IMR-90 (cell line): ENCODE results near the gene WDR70. TPM values are rescaled to one million over a fixed set of nuclear protein-coding genes. Genes with fewer than 3 reads are reported as not detected.
"Not testable (repeated sequence)": the region's sequence is repeated elsewhere in the genome, so short reads cannot be mapped to it uniquely, and the experiment has no call there.

Experiments used
- ATAC-seq: fragments of 200-7000 bp; cut with Tn5 transposase; 2 replicates; pipeline ENCODE4 v1.9.1; 2020; ENCODE audit warnings: low read depth, mild to moderate bottlenecking, moderate library complexity
- BruUV-seq: library from RNA; stranded (reverse); fragments of 400-500 nt; replicated peaks from 2 replicates; lab custom pipeline; 2021; lab: Mats Ljungman, UMichigan
- CTCF ChIA-PET: fragments of 300-600 bp; formaldehyde crosslinking; extraction: SDS; loops from one replicate; lab custom pipeline; 2021; ENCODE audit warnings: antibody characterized with exemption; lab: Yijun Ruan, JAX
- POLR2A ChIA-PET: fragments of 300-600 bp; sonication (Branson Sonifier 250); formaldehyde crosslinking; loops from one replicate; lab custom pipeline; 2022; ENCODE audit warnings: antibody characterized with exemption; ENCODE audit not compliant: unreplicated experiment; lab: Charles Lee
- DNase-seq: peaks from one replicate; pipeline ENCODE4 v3.0.0; 2013
- H2AFZ ChIP-seq: replicated peaks from 2 replicates; pipeline ENCODE3; 2013; ENCODE audit warnings: low read length, mild to moderate bottlenecking; ENCODE audit not compliant: poor library complexity
- H2AK5ac ChIP-seq: 2 replicates; pipeline ENCODE4 v1.6.1; 2013; ENCODE audit warnings: low read depth, low read length, inconsistent platforms
- H2AK9ac ChIP-seq: replicated peaks from 2 replicates; pipeline ENCODE3; 2013; ENCODE audit warnings: mild to moderate bottlenecking, low read depth, low read length, moderate library complexity; ENCODE audit not compliant: poor library complexity
- H2BK120ac ChIP-seq: 2 replicates; pipeline ENCODE4 v1.6.1; 2013; ENCODE audit warnings: low read depth, low read length, inconsistent platforms
- H2BK15ac ChIP-seq: 3 replicates; pipeline ENCODE4 v1.6.1; 2013; ENCODE audit warnings: low read depth, low read length, inconsistent platforms
- H2BK20ac ChIP-seq: 2 replicates; pipeline ENCODE4 v1.6.1; 2013; ENCODE audit warnings: low read depth, mild to moderate bottlenecking, inconsistent platforms, low read length, moderate library complexity
- H2BK5ac ChIP-seq: 2 replicates; pipeline ENCODE4 v1.6.1; 2013; ENCODE audit warnings: mild to moderate bottlenecking, low read depth, low read length, inconsistent platforms; ENCODE audit not compliant: poor library complexity, severe bottlenecking
- H3K14ac ChIP-seq: replicated peaks from 2 replicates; pipeline ENCODE4 v1.6.1; 2013; ENCODE audit warnings: low read depth, low read length, inconsistent platforms
- H3K18ac ChIP-seq: 2 replicates; pipeline ENCODE4 v1.6.1; 2013; ENCODE audit warnings: low read depth, low read length, control low read depth
- H3K23ac ChIP-seq: 2 replicates; pipeline ENCODE4 v1.6.1; 2013; ENCODE audit warnings: low read depth, low read length, inconsistent platforms
- H3K27ac ChIP-seq: 2 replicates; pipeline ENCODE4 v1.5.1; 2013; ENCODE audit warnings: mild to moderate bottlenecking, control low read depth, low read length; ENCODE audit not compliant: insufficient read depth
- H3K27me3 ChIP-seq: 2 replicates; pipeline ENCODE4 v1.6.1; 2013; ENCODE audit warnings: low read length; ENCODE audit not compliant: control insufficient read depth, insufficient read depth
- H3K36me3 ChIP-seq: 2 replicates; pipeline ENCODE4 v1.6.1; 2013; ENCODE audit warnings: low read length, mixed read lengths; ENCODE audit not compliant: control insufficient read depth, insufficient read depth
- H3K4ac ChIP-seq: 2 replicates; pipeline ENCODE4 v1.6.1; 2013; ENCODE audit warnings: low read depth, low read length, inconsistent platforms
- H3K4me1 ChIP-seq: 2 replicates; pipeline ENCODE4 v1.6.1; 2013; ENCODE audit warnings: low read length, mixed read lengths; ENCODE audit not compliant: control insufficient read depth, insufficient read depth
- H3K4me2 ChIP-seq: 2 replicates; pipeline ENCODE4 v1.6.1; 2013; ENCODE audit warnings: low read depth, mild to moderate bottlenecking, control low read depth, low read length, moderate library complexity
- H3K4me3 ChIP-seq: 2 replicates; pipeline ENCODE4 v1.5.1; 2013; ENCODE audit warnings: low read depth, mild to moderate bottlenecking, control low read depth, low read length, moderate library complexity; ENCODE audit not compliant: insufficient read depth
- H3K56ac ChIP-seq: 2 replicates; pipeline ENCODE4 v1.6.1; 2013; ENCODE audit warnings: low read length, inconsistent platforms; ENCODE audit not compliant: insufficient read depth; ENCODE audit errors: extremely low read depth
- H3K79me1 ChIP-seq, 2 experiments: 2 replicates each; pipeline ENCODE4 v1.6.1; 2013; ENCODE audit warnings: low read length in 2 of 2, inconsistent platforms in 1 of 2, low read depth in 1 of 2
- H3K9ac ChIP-seq: 2 replicates; pipeline ENCODE4 v1.6.1; 2013; ENCODE audit warnings: low read depth, low read length, control low read depth
- H3K9me1 ChIP-seq: 2 replicates; pipeline ENCODE4 v1.6.1; 2013; ENCODE audit warnings: low read length, inconsistent platforms; ENCODE audit not compliant: insufficient read depth
- H3K9me3 ChIP-seq: 2 replicates; pipeline ENCODE4 v1.6.1; 2013; ENCODE audit warnings: low read length; ENCODE audit not compliant: control insufficient read depth, insufficient read depth
- H4K20me1 ChIP-seq: 2 replicates; pipeline ENCODE4 v1.6.1; 2013; ENCODE audit warnings: low read length, inconsistent platforms; ENCODE audit not compliant: insufficient read depth
- H4K5ac ChIP-seq: 2 replicates; pipeline ENCODE4 v1.6.1; 2013; ENCODE audit warnings: mild to moderate bottlenecking, low read depth, low read length, control low read depth
- H4K8ac ChIP-seq, 2 experiments: 2 replicates each; pipeline ENCODE4 v1.6.1; 2013; ENCODE audit warnings: low read depth in 2 of 2, low read length in 2 of 2, control low read depth in 1 of 2, inconsistent platforms in 1 of 2
- H4K91ac ChIP-seq: 2 replicates; pipeline ENCODE4 v1.6.1; 2013; ENCODE audit warnings: low read depth, low read length, inconsistent platforms; ENCODE audit not compliant: insufficient read depth
- WGBS, 2 experiments: methylation state at CpG; one replicate each; pipeline versions ENCODE4 v1.1.5 to v1.1.7; 2013; ENCODE audit warnings: missing lambda C conversion rate in 2 of 2; ENCODE audit not compliant: insufficient read length in 1 of 2; ENCODE audit errors: extremely low coverage in 2 of 2; 5-methylcytosine and 5-hydroxymethylcytosine counted together
- dilution Hi-C: fragments of 300-500 bp; cut with HindIII; formaldehyde crosslinking; loops from one replicate; pipeline ENCODE4 v1.14.3; 2018; ENCODE audit warnings: low sequenced_read_pairs; ENCODE audit not compliant: unreplicated experiment
- in situ Hi-C: fragments of 300-500 bp; cut with MboI; formaldehyde crosslinking; loops from 3 replicates; pipeline ENCODE4 v1.14.3; 2019; ENCODE audit warnings: low sequenced_read_pairs, inconsistent platforms, mixed read lengths
- intact Hi-C: fragments of 100-400 bp; cut with micrococcal nuclease; formaldehyde crosslinking; loops from 2 replicates; pipeline ENCODE4 v1.10.0; 2022
- polyA plus RNA-seq, 3 experiments: library from polyadenylated mRNA; depleted of rRNA; stranded (reverse); fragments of >200 nt; gene quantifications; 2 replicates each; pipeline ENCODE4 v1.2.3, GENCODE V29; 2012; ENCODE audit warnings: low replicate concordance in 1 of 3
- total RNA-seq: library from RNA; depleted of rRNA; stranded (reverse); fragments of >200 nt; gene quantifications from 2 replicates; pipeline ENCODE4 v1.2.3, GENCODE V29; 2012

WDR70 gene
- total and polyA plus RNA-seq, 2 of the 4 experiments (the other 2 are of a cell fraction): 16.7 to 29.9 TPM

DNA sequence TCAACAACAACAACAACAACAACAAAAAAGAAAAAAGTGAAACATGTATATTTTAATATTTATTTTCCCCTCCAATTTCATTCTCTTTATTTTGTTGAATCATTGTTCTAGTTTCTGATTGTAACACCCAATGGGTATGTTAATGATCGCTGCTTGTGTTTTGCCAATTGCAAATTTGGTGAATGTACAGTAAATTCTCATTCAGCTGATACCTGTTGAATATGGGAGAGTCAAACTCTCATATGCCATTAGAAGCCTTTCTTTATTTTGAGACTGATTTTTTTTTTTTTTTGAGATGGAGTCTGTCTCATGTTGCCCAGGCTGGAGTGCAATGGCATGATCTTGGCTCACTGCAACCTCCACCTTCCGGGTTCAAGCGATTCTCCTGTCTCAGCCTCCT is 72.9 kb downstream of the WDR70 start:
- H3K23ac ChIP-seq, CTCF ChIA-PET, H4K20me1 ChIP-seq, H3K4me3 ChIP-seq, H3K4me1 ChIP-seq, H4K8ac ChIP-seq, H3K36me3 ChIP-seq, H3K9me1 ChIP-seq, H3K4me2 ChIP-seq, POLR2A ChIA-PET, H3K56ac ChIP-seq, H3K4ac ChIP-seq, H3K9ac ChIP-seq, H3K79me1 ChIP-seq, H3K18ac ChIP-seq, H3K14ac ChIP-seq, H3K9me3 ChIP-seq, H4K5ac ChIP-seq, in situ Hi-C loops, ATAC-seq, H4K91ac ChIP-seq, H2AK9ac ChIP-seq, intact Hi-C loops, H2AK5ac ChIP-seq, H2BK15ac ChIP-seq, dilution Hi-C loops, H2BK5ac ChIP-seq, BruUV-seq, DNase-seq, H2BK120ac ChIP-seq, H2AFZ ChIP-seq, H3K27me3 ChIP-seq, H3K27ac ChIP-seq, H2BK20ac ChIP-seq: not testable (repeated sequence)
- WGBS, 2 experiments: 100% methylated on average over 1 of the region's 3 CpGs; no CpG with 5 or more reads in 1 of the 2 experiments

DNA sequence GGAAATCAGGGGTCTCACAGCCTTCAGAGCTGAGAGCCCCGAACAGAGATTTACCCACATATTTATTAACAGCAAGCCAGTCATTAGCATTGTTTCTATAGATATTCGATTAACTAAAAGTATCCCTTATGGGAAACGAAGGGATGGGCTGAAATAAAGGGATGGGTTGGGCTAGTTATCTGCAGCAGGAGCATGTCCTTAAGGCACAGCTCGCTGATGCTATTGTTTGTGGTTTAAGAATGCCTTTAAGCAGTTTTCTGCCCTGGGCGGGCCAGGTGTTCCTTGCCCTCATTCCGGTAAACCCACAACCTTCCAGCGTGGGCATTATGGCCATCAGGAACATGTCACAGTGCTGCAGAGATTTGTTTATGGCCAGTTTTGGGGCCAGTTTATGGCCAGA is 74.1 kb downstream of the WDR70 start:
- POLR2A ChIA-PET, H3K56ac ChIP-seq, H2AK5ac ChIP-seq, H2BK20ac ChIP-seq, H2BK120ac ChIP-seq, BruUV-seq, H3K9me3 ChIP-seq, H3K4me3 ChIP-seq, intact Hi-C loops, H3K4me2 ChIP-seq, H3K9ac ChIP-seq, H3K36me3 ChIP-seq, H3K4ac ChIP-seq, dilution Hi-C loops, H4K5ac ChIP-seq, H3K4me1 ChIP-seq, H2AK9ac ChIP-seq, H2BK5ac ChIP-seq, H3K27me3 ChIP-seq, DNase-seq, H4K91ac ChIP-seq, H3K23ac ChIP-seq, H3K9me1 ChIP-seq, H4K20me1 ChIP-seq, H2BK15ac ChIP-seq, H3K27ac ChIP-seq, ATAC-seq, H3K14ac ChIP-seq, H4K8ac ChIP-seq, H3K18ac ChIP-seq, in situ Hi-C loops, H2AFZ ChIP-seq, H3K79me1 ChIP-seq: not testable (repeated sequence)
- CTCF ChIA-PET: interaction anchor here (1.2 kb wide), 1 partner anchor 40 kb away, joined by 3 read pairs; no protein-coding TSS in a partner anchor
- no CpG with 5 or more reads among the region's 7 CpGs for WGBS, 2 experiments
